Esophagus squamous epithelium (tissue), 4 donors: Measurements from ENCODE around the gene HIPK3.

Experiments used
- POLR2A ChIP-seq, 4 donors: fragments of 450-650 bp; IDR thresholded peaks; one replicate each; pipeline ENCODE4 v1.6.1; 2017; ENCODE audit warnings: antibody characterized with exemption in 4 of 4, mild to moderate bottlenecking in 4 of 4, moderate library complexity in 3 of 4
- TF ChIP-seq, protein P1 (sequence below), 6 experiments: fragments of 450-650 bp in 4 of 6; fragments of 200-600 bp in 2 of 6; sonication (generic) in 2 of 6; IDR thresholded peaks; one replicate each; pipeline ENCODE4 v1.5.1; 2016 to 2019; ENCODE audit warnings: antibody characterized with exemption in 6 of 6, mild to moderate bottlenecking in 4 of 6, moderate library complexity in 4 of 6

DNA sequence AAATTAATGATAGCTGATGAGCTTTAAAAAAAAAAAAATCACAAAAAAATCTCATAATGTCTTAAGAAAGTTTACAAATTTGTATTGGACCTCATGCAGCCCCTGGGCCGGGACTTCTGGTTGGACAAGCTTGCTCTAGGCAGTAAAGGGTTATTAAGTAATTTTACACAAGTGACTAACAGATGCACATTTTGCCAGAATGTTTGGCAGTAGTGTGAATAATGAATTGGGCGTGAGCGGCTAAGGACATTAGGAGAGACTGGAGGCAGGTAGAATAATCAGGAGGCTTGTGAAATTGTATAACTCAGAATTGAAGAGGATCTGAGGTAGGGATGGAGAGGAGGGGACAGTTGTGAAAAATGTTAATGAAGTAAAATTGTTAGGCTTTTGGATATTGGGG is 77.4 kb downstream of the HIPK3 start:
- TF ChIP-seq, protein P1, sequence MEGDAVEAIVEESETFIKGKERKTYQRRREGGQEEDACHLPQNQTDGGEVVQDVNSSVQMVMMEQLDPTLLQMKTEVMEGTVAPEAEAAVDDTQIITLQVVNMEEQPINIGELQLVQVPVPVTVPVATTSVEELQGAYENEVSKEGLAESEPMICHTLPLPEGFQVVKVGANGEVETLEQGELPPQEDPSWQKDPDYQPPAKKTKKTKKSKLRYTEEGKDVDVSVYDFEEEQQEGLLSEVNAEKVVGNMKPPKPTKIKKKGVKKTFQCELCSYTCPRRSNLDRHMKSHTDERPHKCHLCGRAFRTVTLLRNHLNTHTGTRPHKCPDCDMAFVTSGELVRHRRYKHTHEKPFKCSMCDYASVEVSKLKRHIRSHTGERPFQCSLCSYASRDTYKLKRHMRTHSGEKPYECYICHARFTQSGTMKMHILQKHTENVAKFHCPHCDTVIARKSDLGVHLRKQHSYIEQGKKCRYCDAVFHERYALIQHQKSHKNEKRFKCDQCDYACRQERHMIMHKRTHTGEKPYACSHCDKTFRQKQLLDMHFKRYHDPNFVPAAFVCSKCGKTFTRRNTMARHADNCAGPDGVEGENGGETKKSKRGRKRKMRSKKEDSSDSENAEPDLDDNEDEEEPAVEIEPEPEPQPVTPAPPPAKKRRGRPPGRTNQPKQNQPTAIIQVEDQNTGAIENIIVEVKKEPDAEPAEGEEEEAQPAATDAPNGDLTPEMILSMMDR (IDR thresholded peaks at IDR 0.05), result no peak
- TF ChIP-seq POLR2A (IDR thresholded peaks at IDR 0.05), result no peak
